ENCODE data around the gene KCNK3.

KCNK3 gene

GRCh38 chr2:26692279-26692896 lies at the start of gene KCNK3:
Gene KCNK3, plus strand, starts transcription at chr2:26692722. Its CDS starts 154 bp downstream, at chr2:26692876.
- TF ChIP-seq CTCF (IDR thresholded peaks at IDR 0.05): no peak

- TF ChIP-seq CTCF (IDR thresholded peaks at IDR 0.05): no peak
These were observed 48.2 kb upstream of the KCNK3 start for GRCh38 chr2:26644188-26644835.

DNA sequence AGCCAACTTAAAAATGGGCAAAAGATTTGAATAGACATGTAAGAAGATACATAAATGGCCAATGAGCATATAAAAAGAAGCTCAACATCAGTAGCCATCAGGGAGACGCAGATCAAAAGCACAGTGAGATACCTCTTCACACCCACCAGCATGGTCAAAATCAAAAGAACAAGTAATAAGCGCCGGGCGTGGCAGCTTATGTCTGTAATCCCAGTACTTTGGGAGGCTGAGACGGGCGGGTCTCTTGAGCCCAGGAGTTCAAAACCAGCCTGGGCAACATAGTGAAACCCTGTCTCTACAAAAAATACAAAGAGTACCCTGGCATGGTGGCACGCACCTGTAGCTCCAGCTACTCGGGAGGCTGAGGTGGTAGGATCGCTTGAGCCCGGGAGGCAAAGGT lies 46.8 kb upstream of the KCNK3 start:
- no peak for TF ChIP-seq CTCF (IDR thresholded peaks at IDR 0.05)

- no peak for TF ChIP-seq CTCF (IDR thresholded peaks at IDR 0.05)
These were observed 45.4 kb upstream of the KCNK3 start for GRCh38 chr2:26646986-26647672.

DNA sequence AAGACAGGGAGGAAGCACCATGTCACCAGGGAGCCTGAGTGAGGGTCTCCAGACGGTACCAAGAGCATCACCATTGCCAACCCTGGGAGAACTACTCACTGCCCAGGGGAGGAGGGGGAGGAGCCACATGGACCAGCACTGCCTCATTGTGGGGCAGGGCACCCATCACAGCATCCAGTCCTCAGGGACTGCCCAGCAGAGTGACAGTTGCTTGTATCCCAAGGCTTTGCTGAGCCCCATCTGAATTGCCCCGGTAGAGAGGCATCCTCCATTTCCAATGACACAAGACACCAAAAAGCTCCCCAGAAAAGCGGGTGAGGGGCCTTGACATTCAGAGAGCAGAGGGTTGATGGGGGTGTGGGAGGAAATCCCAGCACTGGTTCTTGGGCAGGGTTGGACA lies 44.5 kb upstream of the KCNK3 start:
- TF ChIP-seq CTCF (IDR thresholded peaks at IDR 0.05): no peak

GRCh38 chr2:26648516-26648915 lies 44.0 kb upstream of the KCNK3 start:
- no peak for TF ChIP-seq CTCF (IDR thresholded peaks at IDR 0.05)

DNA sequence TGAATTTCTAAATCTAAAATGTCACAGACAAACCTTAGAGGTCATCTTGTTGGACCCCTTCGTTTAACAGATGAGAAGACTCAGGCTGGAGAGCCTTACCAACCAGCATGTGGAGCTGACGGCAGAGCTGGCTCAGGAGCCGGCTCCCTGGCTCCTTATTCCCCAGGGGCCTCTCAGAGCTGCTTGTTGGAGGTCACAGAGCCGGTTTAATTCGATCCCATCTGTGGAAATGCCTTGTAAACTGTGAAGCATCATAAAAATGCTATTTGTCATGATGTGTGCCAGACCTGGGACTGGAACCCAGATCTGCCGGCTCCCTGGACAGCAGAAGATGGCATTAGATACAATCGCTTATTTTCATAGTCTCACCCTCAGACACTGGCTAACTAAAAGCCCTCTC lies 43.2 kb upstream of the KCNK3 start:
- TF ChIP-seq CTCF (IDR thresholded peaks at IDR 0.05): no peak
